ENCODE data around the gene TBC1D8. TPM values are rescaled to one million over a fixed set of nuclear protein-coding genes. Genes with fewer than 3 reads are reported as not detected.

TBC1D8 gene
- total and polyA plus RNA-seq, 9 of the 15 experiments (the other 6 are each of a cell fraction or from before 2014, with no cell fraction given), result 0.36 to 1.3 (median 0.82) TPM

- POLR2A ChIA-PET, result no interaction called here
- no peak overlapping the region for H3K4me3 ChIP-seq
- peaks cover 50% of the 10 kb centered on the region in 2 experiments for H3K27me3 ChIP-seq (ENCODE audit: control insufficient read depth in 2 of 2, insufficient read depth in 2 of 2, low read length in 2 of 2)
- no peak overlapping the region for H3K9ac ChIP-seq (ENCODE audit: insufficient read depth in 1 of 2, low read depth in 2 of 2, low read length in 2 of 2)
- intact Hi-C loops (cut with micrococcal nuclease) (no loop called here), in situ Hi-C loops (cut with MboI) (no loop called here)
- H3K27ac ChIP-seq (ENCODE audit: extremely low read depth, low read depth, low read length), result no peak overlapping the region
- DNase-seq (ENCODE audit: extremely low read depth in 1 of 4, low spot score in 3 of 4) (no peak), ATAC-seq (no peak), FAIRE-seq (no peak)
- H4K20me1 ChIP-seq (replicated peaks; ENCODE audit: control insufficient read depth, insufficient read depth, low read length), result no peaks in the 10 kb centered on the region
- H3K9me3 ChIP-seq (replicated peaks; ENCODE audit: control insufficient read depth, insufficient read depth, low read depth, low read length), result peaks cover 3% of the 10 kb centered on the region; the same call in 1 of the 2 replicates
- no TSS peak for BruUV-seq (replicated peaks)
- no peaks in the 10 kb centered on the region for H3K9me1 ChIP-seq (ENCODE audit: control insufficient read depth, insufficient read depth, low read length)
- H2AFZ ChIP-seq (ENCODE audit: low read depth, low read length), result no peak overlapping the region
- CTCF ChIA-PET (ENCODE audit: low intra/inter-chr PET ratio), result no interaction called here
- peaks cover 2 to 15% of the 10 kb centered on the region in 2 experiments; a peak in 3 of 5 replicates for H3K4me1 ChIP-seq (replicated peaks in 1 of 2; ENCODE audit: control insufficient read depth in 2 of 2, insufficient read depth in 2 of 2, low read length in 2 of 2)
- no peak overlapping the region for H3K4me2 ChIP-seq (ENCODE audit: insufficient read depth, low read length)
- H3K36me3 ChIP-seq (ENCODE audit: control insufficient read depth, insufficient read depth, low read length), result no peaks in the 10 kb centered on the region
- H3K79me2 ChIP-seq (ENCODE audit: control insufficient read depth, insufficient read depth, low read length), result no peaks in the 10 kb centered on the region
- WGBS (ENCODE audit: insufficient coverage, low coverage, missing lambda C conversion rate), result 4% methylated on average over 11 of the region's 11 CpGs
- TF ChIP-seq WHSC1 (IDR thresholded peaks at IDR 0.05; ENCODE audit: low read length), result no peak
- no peak for TF ChIP-seq TRIM24 (IDR thresholded peaks at IDR 0.05)
- TF ChIP-seq CBFA2T3 (IDR thresholded peaks at IDR 0.05), result no peak
- no peak for TF ChIP-seq SIX5 (IDR thresholded peaks at IDR 0.05; ENCODE audit: borderline replicate concordance in 1 of 2, insufficient read depth in 1 of 2, low read depth in 1 of 2, low read length in 2 of 2)
- no peak for TF ChIP-seq PTRF (tag; IDR thresholded peaks at IDR 0.05)
- peak; percentile 12; the same call in 1 of the 2 replicates for TF ChIP-seq ATF3 (IDR thresholded peaks at IDR 0.05)
- TF ChIP-seq ATF3 (CRISPR knock-in tag; conservative IDR thresholded peaks at IDR 0.05), result no peak
- no peak for TF ChIP-seq CEBPG (CRISPR knock-in tag; IDR thresholded peaks at IDR 0.05)
- peak in 1 of 2 experiments; percentile 37; a peak in 1 of 4 replicates for TF ChIP-seq CEBPG (tag; conservative IDR thresholded peaks at IDR 0.05 in 1 of 2, IDR thresholded peaks at IDR 0.05 in 1 of 2)
- TF ChIP-seq PATZ1 (CRISPR knock-in tag; IDR thresholded peaks at IDR 0.05; ENCODE audit: borderline replicate concordance), result no peak
- TF ChIP-seq PRPF4 (IDR thresholded peaks at IDR 0.05; ENCODE audit: insufficient read depth, low read depth, low read length, poor library complexity, severe bottlenecking), result no peak
- TF ChIP-seq CREB3 (tag; conservative IDR thresholded peaks at IDR 0.05; ENCODE audit: low read depth), result no peak
- no peak for TF ChIP-seq THRB (CRISPR knock-in tag; conservative IDR thresholded peaks at IDR 0.05)
Observed at GRCh38 chr2:101147062-101147461, 4.1 kb downstream of the TBC1D8 start.

Measured in K562 (cell line).